Progenitor cell of endocrine pancreas (in vitro differentiated cells): Measurements from ENCODE around the gene ADRA2C. TPM values are rescaled to one million over a fixed set of nuclear protein-coding genes. Genes with fewer than 3 reads are reported as not detected.

ENCODE experiments used
- DNase-seq: peaks from one replicate; pipeline ENCODE4 v3.0.0; 2021; ENCODE audit warnings: low spot score; ENCODE audit not compliant: unreplicated experiment
- H3K27ac Mint-ChIP-seq: 2 replicates; pipeline ENCODE4 v1.8.0; 2021; ENCODE audit warnings: mild to moderate bottlenecking, moderate library complexity, mixed read lengths
- H3K27me3 Mint-ChIP-seq: 2 replicates; pipeline ENCODE4 v1.8.0; 2021; ENCODE audit warnings: mixed read lengths
- H3K36me3 Mint-ChIP-seq: 2 replicates; pipeline ENCODE4 v1.8.0; 2022; ENCODE audit warnings: mixed read lengths; ENCODE audit not compliant: insufficient read depth
- H3K4me1 Mint-ChIP-seq: 2 replicates; pipeline ENCODE4 v1.8.0; 2021; ENCODE audit warnings: low read depth, mixed read lengths
- H3K4me3 Mint-ChIP-seq: 2 replicates; pipeline ENCODE4 v1.8.0; 2021; ENCODE audit warnings: low read depth, mild to moderate bottlenecking, moderate library complexity, mixed read lengths
- H3K9me3 Mint-ChIP-seq: 2 replicates; pipeline ENCODE4 v1.8.0; 2021; ENCODE audit warnings: low read depth, mixed read lengths
- total RNA-seq: library from RNA; stranded (reverse); gene quantifications from 2 replicates; pipeline ENCODE4 v1.2.1, GENCODE V29; 2021
- TF ChIP-seq, protein P1 (sequence below): fragments of 200-600 bp; sonication (generic); IDR thresholded peaks from one replicate; pipeline ENCODE4 v1.5.0; 2021; ENCODE audit warnings: antibody characterized with exemption, mild to moderate bottlenecking; ENCODE audit not compliant: unreplicated experiment

The ADRA2C gene
- total RNA-seq, 1 donor from 2014 or later, result 3.0 TPM

DNA sequence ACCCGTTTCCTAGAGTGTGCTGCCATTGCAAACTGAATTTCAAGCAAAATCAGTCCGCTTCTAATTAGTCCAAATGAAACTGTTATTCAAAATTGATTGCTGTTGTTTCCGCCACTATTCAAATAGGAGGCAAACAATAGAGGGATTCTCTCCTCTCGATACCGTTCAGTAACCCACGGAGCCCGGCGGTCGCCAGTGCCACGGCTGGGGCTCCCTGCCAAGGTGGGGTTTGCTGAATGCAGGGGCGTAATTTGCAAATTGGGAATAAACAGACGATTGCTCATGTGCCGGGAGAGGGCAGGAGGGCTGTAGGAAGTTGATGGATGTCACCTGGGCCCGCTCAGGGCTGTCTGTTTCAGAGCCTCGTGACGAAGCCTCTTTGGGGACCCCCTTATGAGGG is 8.8 kb downstream of the ADRA2C start:
- H3K4me3 Mint-ChIP-seq, result no peak overlapping the region
- H3K27ac Mint-ChIP-seq, result no peak overlapping the region
- H3K9me3 Mint-ChIP-seq, result no peaks in the 10 kb centered on the region
- peaks cover 35% of the 10 kb centered on the region for H3K27me3 Mint-ChIP-seq
- TF ChIP-seq, protein P1, sequence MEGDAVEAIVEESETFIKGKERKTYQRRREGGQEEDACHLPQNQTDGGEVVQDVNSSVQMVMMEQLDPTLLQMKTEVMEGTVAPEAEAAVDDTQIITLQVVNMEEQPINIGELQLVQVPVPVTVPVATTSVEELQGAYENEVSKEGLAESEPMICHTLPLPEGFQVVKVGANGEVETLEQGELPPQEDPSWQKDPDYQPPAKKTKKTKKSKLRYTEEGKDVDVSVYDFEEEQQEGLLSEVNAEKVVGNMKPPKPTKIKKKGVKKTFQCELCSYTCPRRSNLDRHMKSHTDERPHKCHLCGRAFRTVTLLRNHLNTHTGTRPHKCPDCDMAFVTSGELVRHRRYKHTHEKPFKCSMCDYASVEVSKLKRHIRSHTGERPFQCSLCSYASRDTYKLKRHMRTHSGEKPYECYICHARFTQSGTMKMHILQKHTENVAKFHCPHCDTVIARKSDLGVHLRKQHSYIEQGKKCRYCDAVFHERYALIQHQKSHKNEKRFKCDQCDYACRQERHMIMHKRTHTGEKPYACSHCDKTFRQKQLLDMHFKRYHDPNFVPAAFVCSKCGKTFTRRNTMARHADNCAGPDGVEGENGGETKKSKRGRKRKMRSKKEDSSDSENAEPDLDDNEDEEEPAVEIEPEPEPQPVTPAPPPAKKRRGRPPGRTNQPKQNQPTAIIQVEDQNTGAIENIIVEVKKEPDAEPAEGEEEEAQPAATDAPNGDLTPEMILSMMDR, result no peak
- no peaks in the 10 kb centered on the region for H3K36me3 Mint-ChIP-seq
- no peak for DNase-seq
- peaks cover 2% of the 10 kb centered on the region for H3K4me1 Mint-ChIP-seq

DNA sequence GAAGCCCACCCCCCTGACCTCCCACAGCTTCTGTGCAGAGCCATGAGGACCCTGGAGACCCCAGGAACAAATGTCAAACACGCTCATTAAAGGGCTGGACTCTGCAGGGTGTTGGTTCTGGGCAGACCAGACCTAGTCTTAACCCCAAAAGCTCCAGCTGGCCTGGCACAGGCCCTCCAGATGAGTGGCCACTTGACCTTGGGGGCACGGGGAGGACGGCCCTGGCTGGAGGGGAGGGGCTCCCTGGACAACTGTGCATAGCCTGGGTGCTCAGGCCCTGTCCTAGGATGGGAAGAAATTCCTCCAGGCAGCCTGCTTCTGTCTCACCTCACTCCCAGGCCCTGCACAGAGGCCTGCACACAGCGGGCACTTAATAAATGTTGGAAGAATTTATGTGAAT is 9.4 kb downstream of the ADRA2C start:
- no peaks in the 10 kb centered on the region for H3K9me3 Mint-ChIP-seq
- H3K27ac Mint-ChIP-seq, result no peak overlapping the region
- peaks cover 7% of the 10 kb centered on the region for H3K4me1 Mint-ChIP-seq
- DNase-seq, result no peak
- TF ChIP-seq, protein P1, result no peak
- no peak overlapping the region for H3K4me3 Mint-ChIP-seq
- peaks cover 29% of the 10 kb centered on the region for H3K27me3 Mint-ChIP-seq
- H3K36me3 Mint-ChIP-seq, result no peaks in the 10 kb centered on the region

DNA sequence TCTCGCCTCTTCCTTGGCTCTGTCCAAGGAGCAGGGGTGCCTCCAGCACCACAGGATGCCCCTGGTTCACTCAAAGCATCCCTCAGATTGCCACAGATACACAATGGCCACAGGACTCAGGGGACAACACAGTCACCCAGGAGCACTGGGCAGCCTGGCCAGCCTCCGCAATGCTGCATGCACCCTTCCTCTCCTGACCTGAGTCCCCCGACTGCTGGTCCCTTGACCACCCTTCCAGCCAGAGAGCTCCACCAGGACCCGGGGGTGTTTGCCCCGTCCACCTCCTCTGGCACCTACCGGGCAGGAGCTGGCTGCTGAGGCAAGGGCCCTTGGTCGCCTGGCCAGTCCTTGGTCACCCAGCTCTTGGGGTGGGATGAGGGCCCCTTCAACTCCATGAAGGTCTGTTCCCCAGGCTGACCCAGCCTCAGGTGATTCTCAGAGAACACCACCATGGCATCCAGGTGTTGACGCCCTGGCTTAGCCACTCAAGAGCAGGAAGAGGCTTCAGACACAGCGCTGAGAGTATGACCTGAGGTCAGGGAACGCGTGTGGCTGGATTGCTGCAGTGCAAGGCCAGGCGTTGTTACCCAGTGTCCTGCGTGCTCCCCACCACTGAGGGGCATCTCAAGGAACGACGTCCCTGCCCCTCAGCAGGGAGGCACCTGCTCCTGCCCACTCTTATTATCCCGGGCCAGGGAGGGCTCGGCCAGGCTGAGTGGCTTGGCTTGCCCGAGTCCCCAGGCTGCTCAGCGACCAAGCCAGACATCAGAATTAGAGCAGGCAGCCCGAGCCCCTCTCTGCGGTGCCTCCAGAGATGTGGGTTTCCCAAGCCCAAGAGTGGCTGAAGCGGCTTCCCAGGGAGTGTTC is 10.2 kb downstream of the ADRA2C start:
- TF ChIP-seq, protein P1, result no peak

DNA sequence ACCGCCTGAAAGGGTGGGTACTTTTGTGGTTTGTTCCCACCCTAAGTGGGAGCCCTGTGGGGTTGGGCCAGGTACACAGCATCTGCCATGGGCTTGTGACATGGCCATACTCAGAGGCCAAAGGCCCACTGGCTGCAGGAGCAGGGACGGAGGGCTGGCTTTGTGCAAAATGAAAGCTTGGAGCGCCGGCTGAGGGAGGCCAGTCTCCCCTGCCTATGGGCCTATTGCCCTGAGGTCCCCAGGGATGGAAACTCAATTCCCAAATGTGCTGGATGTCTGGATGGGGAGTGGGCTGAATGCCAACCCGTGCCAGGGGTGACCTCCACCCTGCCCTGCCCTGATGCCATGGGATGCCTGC is 10.8 kb downstream of the ADRA2C start:
- Mint-ChIP-seq H3K27ac (no peak overlapping the region), H3K36me3 (no peaks in the 10 kb centered on the region), H3K4me1 (peaks cover 7% of the 10 kb centered on the region), H3K9me3 (no peaks in the 10 kb centered on the region), H3K4me3 (no peak overlapping the region), H3K27me3 (peaks cover 18% of the 10 kb centered on the region)
- TF ChIP-seq, protein P1, result no peak
- no peak for DNase-seq

More for the DNA sequence above, 10.2 kb downstream of the ADRA2C start:
- peaks cover 23% of the 10 kb centered on the region for H3K27me3 Mint-ChIP-seq
- no peak for DNase-seq
- H3K36me3 Mint-ChIP-seq, result no peaks in the 10 kb centered on the region
- no peak overlapping the region for H3K27ac Mint-ChIP-seq
- no peak overlapping the region for H3K4me3 Mint-ChIP-seq
- H3K4me1 Mint-ChIP-seq, result peaks cover 7% of the 10 kb centered on the region
- H3K9me3 Mint-ChIP-seq, result no peaks in the 10 kb centered on the region

DNA sequence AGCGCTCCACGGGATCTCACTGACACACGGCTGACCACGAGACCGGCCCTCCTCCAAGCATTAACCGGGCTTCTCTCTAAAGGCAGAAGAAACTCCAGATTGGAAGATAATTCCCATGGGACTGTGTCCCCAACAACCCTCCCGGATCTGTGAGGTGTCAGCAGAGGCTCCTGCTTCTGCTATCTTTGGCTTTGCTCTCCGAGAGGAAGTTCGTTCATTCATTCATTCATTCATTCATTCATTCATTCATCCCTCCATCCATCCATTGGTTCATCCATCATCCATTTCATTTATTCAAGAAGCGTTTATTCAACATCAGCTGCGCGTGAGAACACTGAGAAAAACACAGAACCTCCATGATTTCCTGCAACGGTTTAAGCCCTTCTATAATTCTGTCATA is 11.5 kb downstream of the ADRA2C start:
- TF ChIP-seq, protein P1, result no peak
- H3K4me3 Mint-ChIP-seq, result no peak overlapping the region
- peaks cover 18% of the 10 kb centered on the region for H3K27me3 Mint-ChIP-seq
- H3K36me3 Mint-ChIP-seq, result no peaks in the 10 kb centered on the region
- no peaks in the 10 kb centered on the region for H3K9me3 Mint-ChIP-seq
- no peak for DNase-seq
- H3K4me1 Mint-ChIP-seq, result peaks cover 7% of the 10 kb centered on the region
- no peak overlapping the region for H3K27ac Mint-ChIP-seq
